SK-N-SH treated with all-trans-retinoic acid at 6 μM for 48 hours (cell line): ENCODE results near the gene AACS.

Experiments used
- RARB ChIP-seq: fragments of 250-450 bp; sonication (Bioruptor Pico); IDR thresholded peaks from 2 replicates; pipeline ENCODE4 v1.8.0; 2021; ENCODE audit warnings: mild to moderate bottlenecking, moderate library complexity
- TF ChIP-seq, protein P1 (sequence below): fragments of 250-450 bp; sonication (Bioruptor Pico); IDR thresholded peaks from 2 replicates; pipeline ENCODE4 v1.5.1; 2021; ENCODE audit warnings: mild to moderate bottlenecking, moderate library complexity
- TF ChIP-seq, protein P2 (sequence below): fragments of 250-450 bp; sonication (Bioruptor Pico); IDR thresholded peaks from 2 replicates; pipeline ENCODE4 v1.8.0; 2020; ENCODE audit warnings: mild to moderate bottlenecking, moderate library complexity, borderline replicate concordance

DNA sequence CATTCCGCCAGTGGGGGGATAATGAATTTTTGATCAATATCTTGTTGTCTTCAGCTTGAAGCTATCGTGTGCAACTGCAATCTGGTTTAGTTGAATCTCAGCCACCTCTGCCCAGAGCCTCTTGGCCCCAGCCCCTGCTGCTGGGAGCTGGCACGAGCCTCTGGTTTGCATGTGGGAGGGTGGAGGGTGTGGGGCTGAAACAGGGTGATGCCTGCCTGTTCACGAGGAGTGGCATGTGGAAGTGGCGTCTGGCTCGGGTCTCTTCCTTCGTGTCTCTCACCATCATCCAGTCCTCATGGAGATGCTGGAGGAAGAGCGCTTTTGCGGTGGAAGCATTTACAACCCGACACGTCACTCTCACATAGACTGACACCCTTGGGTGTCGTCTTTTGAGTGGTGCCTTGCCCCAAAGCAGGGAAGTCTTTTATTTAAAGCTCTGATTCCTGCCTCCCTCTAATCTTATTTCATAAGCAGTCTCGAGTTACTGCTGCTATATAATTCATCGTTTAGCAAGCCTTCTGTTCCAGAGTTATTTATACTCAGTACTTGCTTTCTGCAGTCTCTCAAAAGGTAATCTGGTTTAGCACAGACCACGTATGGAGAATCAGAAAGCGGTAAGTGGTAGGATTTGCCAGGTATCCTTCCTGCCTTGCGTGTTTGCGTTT is 64.5 kb downstream of the AACS start:
- TF ChIP-seq RARB, result no peak
- TF ChIP-seq, protein P1, sequence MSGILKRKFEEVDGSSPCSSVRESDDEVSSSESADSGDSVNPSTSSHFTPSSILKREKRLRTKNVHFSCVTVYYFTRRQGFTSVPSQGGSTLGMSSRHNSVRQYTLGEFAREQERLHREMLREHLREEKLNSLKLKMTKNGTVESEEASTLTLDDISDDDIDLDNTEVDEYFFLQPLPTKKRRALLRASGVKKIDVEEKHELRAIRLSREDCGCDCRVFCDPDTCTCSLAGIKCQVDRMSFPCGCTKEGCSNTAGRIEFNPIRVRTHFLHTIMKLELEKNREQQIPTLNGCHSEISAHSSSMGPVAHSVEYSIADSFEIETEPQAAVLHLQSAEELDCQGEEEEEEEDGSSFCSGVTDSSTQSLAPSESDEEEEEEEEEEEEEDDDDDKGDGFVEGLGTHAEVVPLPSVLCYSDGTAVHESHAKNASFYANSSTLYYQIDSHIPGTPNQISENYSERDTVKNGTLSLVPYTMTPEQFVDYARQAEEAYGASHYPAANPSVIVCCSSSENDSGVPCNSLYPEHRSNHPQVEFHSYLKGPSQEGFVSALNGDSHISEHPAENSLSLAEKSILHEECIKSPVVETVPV (CRISPR knock-in tag), result no peak
- TF ChIP-seq, protein P2, sequence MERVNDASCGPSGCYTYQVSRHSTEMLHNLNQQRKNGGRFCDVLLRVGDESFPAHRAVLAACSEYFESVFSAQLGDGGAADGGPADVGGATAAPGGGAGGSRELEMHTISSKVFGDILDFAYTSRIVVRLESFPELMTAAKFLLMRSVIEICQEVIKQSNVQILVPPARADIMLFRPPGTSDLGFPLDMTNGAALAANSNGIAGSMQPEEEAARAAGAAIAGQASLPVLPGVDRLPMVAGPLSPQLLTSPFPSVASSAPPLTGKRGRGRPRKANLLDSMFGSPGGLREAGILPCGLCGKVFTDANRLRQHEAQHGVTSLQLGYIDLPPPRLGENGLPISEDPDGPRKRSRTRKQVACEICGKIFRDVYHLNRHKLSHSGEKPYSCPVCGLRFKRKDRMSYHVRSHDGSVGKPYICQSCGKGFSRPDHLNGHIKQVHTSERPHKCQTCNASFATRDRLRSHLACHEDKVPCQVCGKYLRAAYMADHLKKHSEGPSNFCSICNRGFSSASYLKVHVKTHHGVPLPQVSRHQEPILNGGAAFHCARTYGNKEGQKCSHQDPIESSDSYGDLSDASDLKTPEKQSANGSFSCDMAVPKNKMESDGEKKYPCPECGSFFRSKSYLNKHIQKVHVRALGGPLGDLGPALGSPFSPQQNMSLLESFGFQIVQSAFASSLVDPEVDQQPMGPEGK (CRISPR knock-in tag), result no peak
